Brain microvascular endothelial cell (primary cell): Measurements from ENCODE around the gene CBLB.

Experiments
- DNase-seq: peaks from one replicate; pipeline ENCODE4 v3.0.0-alpha.2; 2020
- H3K27ac ChIP-seq: fragments of 250-450 bp; sonication (Bioruptor Pico); 2 replicates; pipeline ENCODE4 v1.5.1; 2020; ENCODE audit warnings: mild to moderate bottlenecking, moderate library complexity
- H3K27me3 ChIP-seq: fragments of 250-450 bp; sonication (Bioruptor Pico); replicated peaks from 2 replicates; pipeline ENCODE4 v1.5.1; 2020; ENCODE audit warnings: mild to moderate bottlenecking
- H3K36me3 ChIP-seq: fragments of 250-450 bp; sonication (Bioruptor Pico); replicated peaks from 2 replicates; pipeline ENCODE4 v1.5.1; 2020; ENCODE audit warnings: mild to moderate bottlenecking
- H3K4me3 ChIP-seq: 2 replicates; pipeline ENCODE4 v1.5.1; 2011; ENCODE audit warnings: low read depth, mild to moderate bottlenecking, control low read depth, low read length, moderate library complexity
- in situ Hi-C: cut with HindIII; loops from 2 replicates; pipeline ENCODE4 v1.10.0; 2017; ENCODE audit warnings: low sequenced_read_pairs, low pct_ligation_motif_present
- TF ChIP-seq, protein P1 (sequence below): IDR thresholded peaks from 2 replicates; pipeline ENCODE4 v1.5.1; 2011; ENCODE audit warnings: low read depth, mild to moderate bottlenecking, moderate library complexity, low read length, control low read depth, inconsistent platforms; ENCODE audit errors: missing control alignments

CBLB gene

GRCh38 chr3:105843994-105844393, 24.8 kb downstream of the CBLB start:
- Histone ChIP-seq H3K27ac (no peak overlapping the region), H3K27me3 (no peaks in the 10 kb centered on the region), H3K36me3 (no peaks in the 10 kb centered on the region), H3K4me3 (no peak overlapping the region)
- in situ Hi-C loops = no loop called here
- no peak for DNase-seq
- TF ChIP-seq, protein P1, sequence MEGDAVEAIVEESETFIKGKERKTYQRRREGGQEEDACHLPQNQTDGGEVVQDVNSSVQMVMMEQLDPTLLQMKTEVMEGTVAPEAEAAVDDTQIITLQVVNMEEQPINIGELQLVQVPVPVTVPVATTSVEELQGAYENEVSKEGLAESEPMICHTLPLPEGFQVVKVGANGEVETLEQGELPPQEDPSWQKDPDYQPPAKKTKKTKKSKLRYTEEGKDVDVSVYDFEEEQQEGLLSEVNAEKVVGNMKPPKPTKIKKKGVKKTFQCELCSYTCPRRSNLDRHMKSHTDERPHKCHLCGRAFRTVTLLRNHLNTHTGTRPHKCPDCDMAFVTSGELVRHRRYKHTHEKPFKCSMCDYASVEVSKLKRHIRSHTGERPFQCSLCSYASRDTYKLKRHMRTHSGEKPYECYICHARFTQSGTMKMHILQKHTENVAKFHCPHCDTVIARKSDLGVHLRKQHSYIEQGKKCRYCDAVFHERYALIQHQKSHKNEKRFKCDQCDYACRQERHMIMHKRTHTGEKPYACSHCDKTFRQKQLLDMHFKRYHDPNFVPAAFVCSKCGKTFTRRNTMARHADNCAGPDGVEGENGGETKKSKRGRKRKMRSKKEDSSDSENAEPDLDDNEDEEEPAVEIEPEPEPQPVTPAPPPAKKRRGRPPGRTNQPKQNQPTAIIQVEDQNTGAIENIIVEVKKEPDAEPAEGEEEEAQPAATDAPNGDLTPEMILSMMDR = no peak

- Histone ChIP-seq H3K27ac (no peak overlapping the region), H3K27me3 (no peaks in the 10 kb centered on the region), H3K4me3 (no peak overlapping the region), H3K36me3 (no peaks in the 10 kb centered on the region)
- no peak for DNase-seq
- TF ChIP-seq, protein P1 = no peak
- in situ Hi-C loops = no loop called here
These were observed 25.9 kb downstream of the CBLB start for GRCh38 chr3:105842943-105843342.

DNA sequence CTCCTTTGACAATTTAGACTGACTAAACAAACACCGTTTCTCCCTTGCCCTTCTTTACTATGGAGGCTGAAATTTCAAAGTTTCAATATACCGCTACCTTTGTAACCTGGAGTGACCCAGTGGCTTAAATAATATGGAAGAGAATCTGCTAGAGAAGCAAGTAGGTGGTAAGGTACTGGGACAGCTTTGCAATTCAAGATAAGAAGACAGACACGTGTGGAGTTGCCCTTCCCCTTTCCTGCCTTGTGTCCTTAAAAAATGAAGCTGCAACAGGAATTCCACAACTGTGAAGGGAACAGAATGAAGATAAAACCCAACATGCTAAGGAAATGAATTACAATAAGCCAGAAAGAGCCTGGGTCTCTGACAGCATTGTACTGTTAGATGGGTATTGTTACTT, 26.4 kb downstream of the CBLB start:
- no peak for DNase-seq
- Histone ChIP-seq H3K4me3 (no peak overlapping the region), H3K27me3 (no peaks in the 10 kb centered on the region), H3K36me3 (no peaks in the 10 kb centered on the region), H3K27ac (no peak overlapping the region)
- TF ChIP-seq, protein P1 = no peak
- in situ Hi-C loops = no loop called here

- no peaks in the 10 kb centered on the region for H3K36me3 ChIP-seq
- DNase-seq = no peak
- H3K4me3 ChIP-seq = no peak overlapping the region
- TF ChIP-seq, protein P1 = no peak
- in situ Hi-C loops = no loop called here
- no peak overlapping the region for H3K27ac ChIP-seq
- H3K27me3 ChIP-seq = no peaks in the 10 kb centered on the region
These were observed 30.9 kb downstream of the CBLB start for GRCh38 chr3:105837947-105838346.

DNA sequence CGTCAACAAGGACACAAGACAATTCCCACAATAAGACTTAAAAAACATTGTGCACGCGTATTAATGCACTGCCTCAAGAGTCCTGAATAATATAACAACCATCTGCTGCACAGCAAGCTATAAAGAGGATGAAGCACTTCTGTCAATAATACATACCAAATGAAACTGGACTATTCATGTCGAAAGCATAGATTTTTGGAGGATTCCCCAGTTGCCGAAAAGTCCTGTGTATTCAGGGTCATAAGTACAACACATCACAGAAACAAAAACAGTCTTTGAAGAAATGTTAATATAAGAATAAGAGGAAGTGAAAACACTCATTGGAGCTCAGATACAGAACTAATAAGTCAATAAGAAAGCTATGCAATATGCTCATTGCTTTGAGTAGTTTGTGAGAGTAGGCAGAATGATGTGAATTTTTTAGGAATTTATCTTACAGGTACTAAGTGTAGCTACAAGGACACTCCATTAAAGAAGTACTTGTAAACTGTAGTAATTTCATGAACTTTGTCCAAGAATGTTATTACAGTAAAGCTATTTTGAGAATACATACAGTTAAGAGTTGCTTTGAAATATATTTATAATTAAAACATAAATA, 31.6 kb downstream of the CBLB start:
- in situ Hi-C loops = no loop called here
- Histone ChIP-seq H3K27me3 (no peaks in the 10 kb centered on the region), H3K27ac (peak overlapping the region; percentile 71), H3K36me3 (no peaks in the 10 kb centered on the region), H3K4me3 (no peak overlapping the region)
- TF ChIP-seq, protein P1 = no peak
- no peak for DNase-seq

- TF ChIP-seq, protein P1 = peak; percentile 5
- Histone ChIP-seq H3K27me3 (no peaks in the 10 kb centered on the region), H3K4me3 (no peak overlapping the region), H3K27ac (peak overlapping the region; percentile 71), H3K36me3 (no peaks in the 10 kb centered on the region)
- DNase-seq = peak; percentile 98
- in situ Hi-C loops = no loop called here
These were observed 32.3 kb downstream of the CBLB start for GRCh38 chr3:105836533-105836932.
